MCF 10A (cell line): ENCODE data around the gene PLXNC1. TPM values are rescaled to one million over a fixed set of nuclear protein-coding genes. Genes with fewer than 3 reads are reported as not detected.
A peak's percentile ranks its signal among the peaks of the same experiment; 100 is the strongest.

ENCODE experiments used
- BruUV-seq: library from RNA; stranded (reverse); fragments of 400-500 nt; replicated peaks from 2 replicates; lab custom pipeline; 2021; lab: Mats Ljungman, UMichigan
- CTCF ChIA-PET: fragments of 300-600 bp; sonication (Branson Sonifier 250); formaldehyde crosslinking; extraction: SDS; loops from one replicate; lab custom pipeline; 2021; ENCODE audit warnings: antibody characterized with exemption, inconsistent platforms; lab: Yijun Ruan, JAX
- POLR2A ChIA-PET: fragments of 300-600, 350-650 bp; sonication (Branson Sonifier 250); formaldehyde crosslinking; extraction: SDS; loops from one replicate; lab custom pipeline; 2020; ENCODE audit warnings: antibody characterized with exemption, inconsistent platforms; lab: Yijun Ruan, JAX
- DNase-seq: peaks from one replicate; pipeline ENCODE4 v3.0.0-alpha.2; 2018; ENCODE audit not compliant: unreplicated experiment
- H3K27ac Mint-ChIP-seq: one replicate; pipeline ENCODE4 v1.8.0; 2022; ENCODE audit warnings: mild to moderate bottlenecking, low read depth, mixed read lengths; ENCODE audit not compliant: unreplicated experiment
- H3K27me3 Mint-ChIP-seq: one replicate; pipeline ENCODE4 v1.8.0; 2022; ENCODE audit warnings: mixed read lengths; ENCODE audit not compliant: insufficient read depth, unreplicated experiment
- H3K36me3 Mint-ChIP-seq: one replicate; pipeline ENCODE4 v1.8.0; 2022; ENCODE audit warnings: mild to moderate bottlenecking, moderate library complexity, mixed read lengths; ENCODE audit not compliant: insufficient read depth, unreplicated experiment
- H3K4me1 Mint-ChIP-seq: one replicate; pipeline ENCODE4 v1.8.0; 2022; ENCODE audit warnings: mixed read lengths; ENCODE audit not compliant: insufficient read depth, unreplicated experiment
- H3K4me3 Mint-ChIP-seq: one replicate; pipeline ENCODE4 v1.8.0; 2022; ENCODE audit warnings: mild to moderate bottlenecking, moderate library complexity, mixed read lengths; ENCODE audit not compliant: unreplicated experiment
- H3K9me3 Mint-ChIP-seq: one replicate; pipeline ENCODE4 v1.8.0; 2022; ENCODE audit warnings: mixed read lengths; ENCODE audit not compliant: unreplicated experiment
- CTCF ChIP-seq: fragments of 200-600 bp; IDR thresholded peaks from one replicate; pipeline ENCODE4 v1.8.0; 2022; ENCODE audit warnings: antibody characterized with exemption, mild to moderate bottlenecking; ENCODE audit not compliant: unreplicated experiment
- intact Hi-C: fragments of 100-400 bp; cut with micrococcal nuclease; formaldehyde crosslinking; loops from 2 replicates; pipeline ENCODE4 v1.14.1; 2022
- total RNA-seq: library from RNA; stranded (reverse); gene quantifications from 2 replicates; pipeline ENCODE4 v1.2.3, GENCODE V29; 2022

The PLXNC1 gene
- total RNA-seq, 1 experiment from 2014 or later, result 2.4 TPM

- POLR2A ChIA-PET, result interaction anchor here (0.7 to 2.2 kb wide), 2 partner anchors 29 to 35 kb away, joined by 4 to 13 read pairs; no protein-coding TSS in a partner anchor
- H3K27me3 Mint-ChIP-seq, result no peaks in the 10 kb centered on the region
- peaks cover 18% of the 10 kb centered on the region for H3K4me1 Mint-ChIP-seq
- no peak for TF ChIP-seq CTCF
- no peaks in the 10 kb centered on the region for H3K36me3 Mint-ChIP-seq
- no peaks in the 10 kb centered on the region for H3K9me3 Mint-ChIP-seq
- H3K4me3 Mint-ChIP-seq, result no peak overlapping the region
- intact Hi-C loops, result no loop called here
- CTCF ChIA-PET, result interaction anchor here (0.6 to 1.2 kb wide), 3 partner anchors 27 to 225 kb away, joined by 3 to 4 read pairs (median 3); no protein-coding TSS in a partner anchor
- BruUV-seq, result no TSS peak
- DNase-seq, result peak; percentile 61
- H3K27ac Mint-ChIP-seq, result peak overlapping the region; percentile 72
These were observed 59.7 kb downstream of the PLXNC1 start for GRCh38 chr12:94207849-94208621.

GRCh38 chr12:94208622-94208966 is 60.2 kb downstream of the PLXNC1 start:
- Mint-ChIP-seq H3K4me1 (peaks cover 18% of the 10 kb centered on the region), H3K9me3 (no peaks in the 10 kb centered on the region), H3K4me3 (no peak overlapping the region), H3K27ac (no peak overlapping the region), H3K27me3 (no peaks in the 10 kb centered on the region), H3K36me3 (no peaks in the 10 kb centered on the region)
- ChIA-PET POLR2A (interaction anchor here (0.7 to 2.2 kb wide), 3 partner anchors 29 to 35 kb away, joined by 4 to 13 read pairs (median 4); no protein-coding TSS in a partner anchor), CTCF (interaction anchor here (0.6 to 1.2 kb wide), 3 partner anchors 27 to 225 kb away, joined by 3 to 4 read pairs (median 3); no protein-coding TSS in a partner anchor)
- no peak for DNase-seq
- BruUV-seq, result no TSS peak
- TF ChIP-seq CTCF, result no peak
- intact Hi-C loops, result no loop called here

- no peak for DNase-seq
- Mint-ChIP-seq H3K4me3 (no peak overlapping the region), H3K36me3 (no peaks in the 10 kb centered on the region), H3K9me3 (no peaks in the 10 kb centered on the region), H3K4me1 (peaks cover 18% of the 10 kb centered on the region), H3K27me3 (no peaks in the 10 kb centered on the region), H3K27ac (no peak overlapping the region)
- ChIA-PET POLR2A (interaction anchor here (0.9 kb wide), 1 partner anchor 36 kb away, joined by 4 read pairs; no protein-coding TSS in a partner anchor), CTCF (no interaction called here)
- no peak for TF ChIP-seq CTCF
- no TSS peak for BruUV-seq
- intact Hi-C loops, result no loop called here
These were observed 60.9 kb downstream of the PLXNC1 start for GRCh38 chr12:94209240-94209639.

- no peak for DNase-seq
- H3K36me3 Mint-ChIP-seq, result no peaks in the 10 kb centered on the region
- ChIA-PET POLR2A (no interaction called here), CTCF (interaction anchor here (0.8 kb wide), 1 partner anchor 111 kb away, joined by 3 read pairs; no protein-coding TSS in a partner anchor)
- H3K9me3 Mint-ChIP-seq, result no peaks in the 10 kb centered on the region
- no TSS peak for BruUV-seq
- no peak overlapping the region for H3K4me3 Mint-ChIP-seq
- no peak for TF ChIP-seq CTCF
- H3K27ac Mint-ChIP-seq, result no peak overlapping the region
- intact Hi-C loops, result no loop called here
- H3K4me1 Mint-ChIP-seq, result peaks cover 18% of the 10 kb centered on the region
- H3K27me3 Mint-ChIP-seq, result no peaks in the 10 kb centered on the region
These were observed 62.6 kb downstream of the PLXNC1 start for GRCh38 chr12:94211021-94211420.
